Caco-2 (cell line): ENCODE data around the gene TUBB2B. TPM values are rescaled to one million over a fixed set of nuclear protein-coding genes. Genes with fewer than 3 reads are reported as not detected.
A peak's percentile ranks its signal among the peaks of the same experiment; 100 is the strongest.

Source experiments
- BruUV-seq: library from RNA; stranded (reverse); fragments of 400-500 nt; replicated peaks from 2 replicates; lab custom pipeline; 2021; lab: Mats Ljungman, UMichigan
- CTCF ChIA-PET: fragments of 300-600 bp; sonication (Branson Sonifier 250); formaldehyde crosslinking; loops from one replicate; lab custom pipeline; 2022; ENCODE audit warnings: antibody characterized with exemption; lab: Charles Lee
- POLR2A ChIA-PET: fragments of 300-600 bp; sonication (Branson Sonifier 250); formaldehyde crosslinking; loops from one replicate; lab custom pipeline; 2022; ENCODE audit warnings: antibody characterized with exemption; lab: Charles Lee
- DNase-seq, 2 experiments: peaks; one replicate each; pipeline versions ENCODE4 v3.0.0 to v3.0.0-alpha.2; 2020 to 2022
- H3K27me3 ChIP-seq: replicated peaks from 2 replicates; pipeline ENCODE4 v1.6.0; 2011; ENCODE audit warnings: low read length; ENCODE audit not compliant: control insufficient read depth, insufficient read depth
- H3K36me3 ChIP-seq: 2 replicates; pipeline ENCODE4 v1.5.1; 2011; ENCODE audit warnings: low read length; ENCODE audit not compliant: control insufficient read depth, insufficient read depth
- H3K4me1 ChIP-seq: fragments of 250-450 bp; sonication (Bioruptor Pico); 2 replicates; pipeline ENCODE4 v1.5.1; 2020; ENCODE audit warnings: mild to moderate bottlenecking
- H3K4me3 ChIP-seq: 2 replicates; pipeline ENCODE4 v1.5.1; 2011; ENCODE audit warnings: low read depth, mild to moderate bottlenecking, control low read depth, low read length
- H3K9me3 ChIP-seq: fragments of 250-450 bp; sonication (Bioruptor Pico); 2 replicates; pipeline ENCODE4 v1.5.1; 2020; ENCODE audit warnings: mild to moderate bottlenecking, moderate library complexity
- H3K27ac Mint-ChIP-seq: one replicate; pipeline ENCODE4 v1.8.0; 2022; ENCODE audit warnings: mixed read lengths; ENCODE audit not compliant: unreplicated experiment
- H3K27me3 Mint-ChIP-seq: one replicate; pipeline ENCODE4 v1.8.0; 2022; ENCODE audit warnings: mixed read lengths; ENCODE audit not compliant: insufficient read depth, unreplicated experiment
- H3K36me3 Mint-ChIP-seq: one replicate; pipeline ENCODE4 v1.8.0; 2022; ENCODE audit warnings: mild to moderate bottlenecking, mixed read lengths; ENCODE audit not compliant: insufficient read depth, unreplicated experiment
- H3K4me1 Mint-ChIP-seq: one replicate; pipeline ENCODE4 v1.8.0; 2022; ENCODE audit warnings: low read depth, mixed read lengths; ENCODE audit not compliant: unreplicated experiment
- H3K4me3 Mint-ChIP-seq: one replicate; pipeline ENCODE4 v1.8.0; 2022; ENCODE audit warnings: mild to moderate bottlenecking, moderate library complexity, mixed read lengths; ENCODE audit not compliant: unreplicated experiment
- H3K9me3 Mint-ChIP-seq: one replicate; pipeline ENCODE4 v1.8.0; 2022; ENCODE audit warnings: mixed read lengths; ENCODE audit not compliant: unreplicated experiment
- CTCF ChIP-seq, 2 experiments: fragments of 200-600 bp in 1 of 2; IDR thresholded peaks; 1 replicate in 1 of 2; 2 replicates in 1 of 2; pipeline versions ENCODE4 v1.5.1 to v1.8.0; 2011 to 2022; ENCODE audit warnings: antibody characterized with exemption in 1 of 2, control low read depth in 1 of 2, inconsistent platforms in 1 of 2, low read depth in 1 of 2, low read length in 1 of 2, mild to moderate bottlenecking in 1 of 2, moderate library complexity in 1 of 2; ENCODE audit not compliant: insufficient read depth in 1 of 2, severe bottlenecking in 1 of 2, unreplicated experiment in 1 of 2
- intact Hi-C: fragments of 100-400 bp; cut with micrococcal nuclease; formaldehyde crosslinking; loops from one replicate; pipeline ENCODE4 v1.10.0; 2022; ENCODE audit not compliant: unreplicated experiment
- total RNA-seq: library from RNA; stranded (reverse); gene quantifications from 2 replicates; pipeline ENCODE4 v1.2.3, GENCODE V29; 2022

The TUBB2B gene
- total RNA-seq, 1 experiment from 2014 or later: 150 TPM

DNA sequence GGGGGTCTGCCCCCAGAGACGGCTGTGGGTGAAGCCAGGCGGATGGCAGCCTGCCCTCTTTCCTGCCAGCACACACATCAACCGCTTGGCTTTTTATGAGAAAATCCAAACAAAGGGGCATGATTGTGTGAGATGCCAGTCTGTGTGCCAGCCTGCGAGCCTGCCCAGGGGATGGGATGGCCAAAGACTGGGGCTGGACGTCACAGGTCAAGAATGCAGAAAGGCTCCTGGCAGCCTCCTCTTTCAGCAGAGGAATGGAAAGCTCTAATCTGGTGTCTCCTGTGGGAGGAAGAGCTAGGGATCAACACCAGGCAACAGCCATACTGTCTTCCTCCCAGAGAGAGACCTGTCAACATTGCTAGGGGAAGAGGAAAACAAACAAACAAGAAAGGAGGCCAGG lies 15.8 kb downstream of the TUBB2B start:
- DNase-seq: no peak
- ChIA-PET CTCF (interaction anchor here (1.2 to 1.5 kb wide), 2 partner anchors 40 to 49 kb away, joined by 3 read pairs; no protein-coding TSS in a partner anchor), POLR2A (no interaction called here)
- H3K27me3 ChIP-seq: no peaks in the 10 kb centered on the region
- intact Hi-C loops: no loop called here
- Mint-ChIP-seq H3K27ac (no peak overlapping the region), H3K27me3 (no peaks in the 10 kb centered on the region), H3K4me1 (peaks cover 14% of the 10 kb centered on the region), H3K36me3 (no peaks in the 10 kb centered on the region), H3K4me3 (no peak overlapping the region), H3K9me3 (no peaks in the 10 kb centered on the region)
- BruUV-seq: no TSS peak
- no peak for TF ChIP-seq CTCF (IDR thresholded peaks at IDR 0.05; ENCODE audit: insufficient read depth in 1 of 2, low read depth in 1 of 2, low read length in 1 of 2, severe bottlenecking in 1 of 2, unreplicated experiment in 1 of 2)
- no peaks in the 10 kb centered on the region for H3K9me3 ChIP-seq
- H3K4me3 ChIP-seq: no peak overlapping the region
- no peaks in the 10 kb centered on the region for H3K36me3 ChIP-seq
- 0 out of 2 replicates have a peak, but pooled peaks cover 6% of the 10 kb centered on the region for H3K4me1 ChIP-seq

DNA sequence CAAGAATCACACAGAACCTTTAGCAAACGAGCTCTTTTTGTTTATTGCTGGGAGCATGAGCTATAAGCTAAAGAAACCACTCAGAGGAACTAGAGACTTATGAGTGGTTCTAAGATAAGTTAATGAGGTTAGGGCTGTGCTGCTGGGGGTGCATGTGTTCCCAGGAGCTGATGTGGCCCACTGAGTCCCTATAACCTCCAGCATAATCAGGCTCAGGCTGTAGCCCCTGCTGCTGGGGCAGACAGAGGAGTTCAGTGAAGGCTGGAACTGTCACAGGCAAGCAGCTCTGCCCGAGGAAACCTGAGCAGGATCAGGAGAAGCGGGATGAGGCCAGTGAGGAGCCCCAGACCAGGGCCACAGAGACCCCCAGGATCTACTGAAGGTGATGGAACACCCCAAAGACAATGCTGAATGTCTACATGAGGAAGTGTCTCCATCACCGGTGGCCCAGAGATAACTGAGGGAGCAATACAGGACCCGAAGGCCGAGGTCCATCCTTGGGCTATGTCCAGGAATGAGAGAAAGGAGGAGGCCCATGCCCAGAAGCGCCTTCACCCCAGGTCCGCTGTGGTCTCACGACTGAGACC lies 17.3 kb downstream of the TUBB2B start:
- no TSS peak for BruUV-seq
- no peaks in the 10 kb centered on the region for H3K9me3 Mint-ChIP-seq
- Histone ChIP-seq H3K9me3 (no peaks in the 10 kb centered on the region), H3K27me3 (no peaks in the 10 kb centered on the region), H3K4me1 (0 out of 2 replicates have a peak, but pooled peaks cover 6% of the 10 kb centered on the region), H3K4me3 (no peak overlapping the region), H3K36me3 (no peaks in the 10 kb centered on the region)
- ChIA-PET CTCF (no interaction called here), POLR2A (interaction anchor here (1.7 kb wide), 1 partner anchor 92 kb away, joined by 4 read pairs; the partner anchor contains the start of gene BPHL)
- H3K27me3 Mint-ChIP-seq: no peaks in the 10 kb centered on the region
- no peak overlapping the region for H3K27ac Mint-ChIP-seq
- H3K4me1 Mint-ChIP-seq: peaks cover 14% of the 10 kb centered on the region
- no peak for DNase-seq
- no peaks in the 10 kb centered on the region for H3K36me3 Mint-ChIP-seq
- intact Hi-C loops: no loop called here
- TF ChIP-seq CTCF (IDR thresholded peaks at IDR 0.05; ENCODE audit: insufficient read depth in 1 of 2, low read depth in 1 of 2, low read length in 1 of 2, severe bottlenecking in 1 of 2, unreplicated experiment in 1 of 2): no peak
- no peak overlapping the region for H3K4me3 Mint-ChIP-seq

DNA sequence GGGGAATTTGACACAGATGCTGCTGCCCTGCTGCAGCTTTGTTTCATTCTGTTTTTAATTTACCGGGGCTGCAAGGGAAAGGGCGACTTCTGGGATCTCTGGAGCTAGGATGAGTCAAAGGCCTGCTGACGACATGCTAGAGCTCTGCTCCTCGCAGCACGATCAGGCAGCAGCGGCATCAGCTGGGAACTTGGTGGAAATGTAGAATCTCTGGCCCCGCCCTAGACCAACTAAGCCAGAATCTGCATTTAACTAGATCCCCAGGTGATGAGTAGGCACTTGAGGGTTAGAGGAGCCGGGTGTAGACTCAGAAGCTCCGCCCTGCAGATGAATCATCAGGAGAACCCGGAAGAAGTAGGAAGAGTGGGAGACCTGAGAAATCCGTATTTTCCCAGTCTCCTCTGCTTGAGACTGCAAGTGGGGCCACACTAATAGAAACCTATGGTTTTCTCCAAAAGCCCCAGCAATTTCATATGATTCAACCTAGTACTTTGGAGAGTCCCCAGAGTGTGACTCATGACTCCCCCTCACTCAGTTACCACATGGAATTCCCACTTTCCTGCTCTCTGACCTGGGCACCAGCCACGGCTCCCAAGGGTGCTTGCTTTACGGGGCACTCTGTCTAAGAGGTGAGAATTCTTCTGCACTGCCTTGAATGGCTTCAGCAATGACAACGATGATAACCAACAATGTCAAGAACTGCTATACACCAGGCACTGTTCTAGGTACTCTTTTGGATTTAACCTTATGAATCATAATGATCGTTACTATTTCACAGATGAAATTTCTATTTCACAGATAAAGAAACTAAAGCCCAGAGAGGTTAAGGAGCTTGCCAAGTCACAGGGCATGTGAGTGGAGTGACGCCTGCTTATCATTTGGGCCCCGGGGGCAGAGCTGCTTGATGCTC lies 18.1 kb downstream of the TUBB2B start:
- Histone ChIP-seq H3K9me3 (no peaks in the 10 kb centered on the region), H3K4me3 (no peak overlapping the region), H3K36me3 (no peaks in the 10 kb centered on the region), H3K27me3 (no peaks in the 10 kb centered on the region), H3K4me1 (0 out of 2 replicates have a peak, but pooled peaks cover 6% of the 10 kb centered on the region)
- ChIA-PET CTCF (interaction anchor here (1.8 kb wide), 1 partner anchor 52 kb away, joined by 8 read pairs; the partner anchor contains the start of gene TUBB2A), POLR2A (interaction anchor here (1.1 to 1.7 kb wide), 3 partner anchors 47 to 91 kb away, joined by 4 read pairs; partner anchors contain the start of genes BPHL and TUBB2A)
- peak; percentile 64 to 77 for DNase-seq
- Mint-ChIP-seq H3K9me3 (no peaks in the 10 kb centered on the region), H3K27ac (peak overlapping the region; percentile 10), H3K4me3 (peak overlapping the region; percentile 57), H3K4me1 (peaks cover 14% of the 10 kb centered on the region), H3K36me3 (no peaks in the 10 kb centered on the region), H3K27me3 (no peaks in the 10 kb centered on the region)
- intact Hi-C loops: loop anchor here (1.0 kb wide), 1 partner anchor 47 kb away; no protein-coding TSS in a partner anchor
- no peak for TF ChIP-seq CTCF (IDR thresholded peaks at IDR 0.05; ENCODE audit: insufficient read depth in 1 of 2, low read depth in 1 of 2, low read length in 1 of 2, severe bottlenecking in 1 of 2, unreplicated experiment in 1 of 2)
- BruUV-seq: TSS peak; percentile 38
